Transverse colon (tissue), 3 donors: ENCODE measurements around the gene CIAO3.

ENCODE experiments used
- CTCF ChIP-seq, 5 experiments: fragments of 200-600 bp in 3 of 5; fragments of 450-650 bp in 2 of 5; sonication (generic) in 3 of 5; IDR thresholded peaks; 1 replicate in 2 of 5; 2 replicates in 3 of 5; pipeline ENCODE4 v1.5.1; 2016 to 2017; ENCODE audit warnings: antibody characterized with exemption in 5 of 5, inconsistent platforms in 3 of 5, mild to moderate bottlenecking in 2 of 5, moderate library complexity in 1 of 5
- EP300 ChIP-seq: sonication (generic); formaldehyde crosslinking; IDR thresholded peaks from one replicate; pipeline ENCODE4 v1.6.1; 2017; ENCODE audit warnings: antibody characterized with exemption, low read depth
- POLR2A ChIP-seq: fragments of 450-650 bp; IDR thresholded peaks from one replicate; pipeline ENCODE4 v1.6.1; 2016; ENCODE audit warnings: antibody characterized with exemption, mild to moderate bottlenecking, moderate library complexity

DNA sequence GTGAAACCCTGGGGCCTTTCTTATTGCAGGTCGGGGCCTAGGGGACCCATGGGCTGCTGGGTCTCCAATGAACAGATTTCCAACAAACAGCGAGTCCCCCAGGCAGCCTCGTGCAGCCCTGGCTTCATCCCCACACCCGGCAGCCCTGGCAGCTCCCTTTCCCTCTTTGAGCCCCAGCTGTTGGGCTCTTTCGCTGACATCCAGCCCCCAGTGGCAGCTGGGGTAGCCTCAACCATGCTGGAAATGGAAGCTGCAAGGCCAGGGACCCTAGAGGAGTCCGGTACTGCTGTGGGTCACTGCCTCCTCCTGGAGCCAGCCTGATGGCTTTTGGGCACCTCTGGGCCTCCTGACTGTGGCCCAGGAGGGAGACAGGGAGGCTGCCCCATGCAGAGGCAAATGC lies 41.5 kb upstream of the CIAO3 start:
- TF ChIP-seq POLR2A (no peak), CTCF (IDR thresholded peaks at IDR 0.05) (no peak), EP300 (no peak)
